Gastrocnemius medialis (tissue), 4 donors: ENCODE measurements around the gene CAMTA1. TPM values are rescaled to one million over a fixed set of nuclear protein-coding genes. Genes with fewer than 3 reads are reported as not detected.

Source experiments
- ATAC-seq, 2 donors: fragments of 150-250 bp; one replicate each; pipeline ENCODE4 v1.9.1; 2016
- DNase-seq, 2 donors: peaks; one replicate each; pipeline ENCODE4 v3.0.0-alpha.2; 2019
- H3K27ac ChIP-seq, 4 donors: fragments of 200-600 bp; sonication (generic); 1 replicate in 1 of 4; 2 replicates in 3 of 4; pipeline ENCODE4 v1.5.1; 2016 to 2018; ENCODE audit warnings: mild to moderate bottlenecking in 2 of 4, moderate library complexity in 1 of 4
- H3K27me3 ChIP-seq, 3 donors: fragments of 200-600 bp; sonication (generic) in 2 of 3; 1 replicate in 1 of 3; 2 replicates in 2 of 3; pipeline versions ENCODE4 v1.5.1 to v1.6.0; 2016 to 2019; ENCODE audit warnings: mild to moderate bottlenecking in 1 of 3, moderate library complexity in 1 of 3
- H3K36me3 ChIP-seq, 2 donors: fragments of 200-600 bp; sonication (generic) in 1 of 2; one replicate each; pipeline ENCODE4 v1.5.1; 2017 to 2018
- H3K4me1 ChIP-seq, 2 donors: fragments of 200-600 bp; sonication (generic) in 1 of 2; one replicate each; pipeline ENCODE4 v1.5.1; 2016 to 2017; ENCODE audit warnings: mild to moderate bottlenecking in 2 of 2
- H3K4me3 ChIP-seq, 4 donors: fragments of 200-600 bp; sonication (generic) in 3 of 4; 1 replicate in 1 of 4; 2 replicates in 3 of 4; pipeline ENCODE4 v1.5.1; 2016 to 2019; ENCODE audit warnings: mild to moderate bottlenecking in 2 of 4
- H3K9me3 ChIP-seq, 3 donors: fragments of 200-600 bp; sonication (generic) in 2 of 3; 1 replicate in 1 of 3; 2 replicates in 2 of 3; pipeline ENCODE4 v1.5.1; 2016 to 2019
- POLR2A ChIP-seq, 2 donors: fragments of 450-650 bp; IDR thresholded peaks; one replicate each; pipeline ENCODE4 v1.6.1; 2017; ENCODE audit warnings: antibody characterized with exemption in 2 of 2, mild to moderate bottlenecking in 2 of 2, moderate library complexity in 2 of 2
- in situ Hi-C, 4 donors: fragments of 200-750 bp; cut with MboI; loops; one replicate each; pipeline versions ENCODE4 v1.15.0 to v1.8.0; 2017; ENCODE audit warnings: low sequenced_read_pairs in 4 of 4
- intact Hi-C: fragments of 100-400 bp; cut with DNase I; formaldehyde crosslinking; loops from one replicate; pipeline ENCODE4 v1.15.1; 2023; ENCODE audit warnings: low total_unique reads
- total RNA-seq, 4 donors: library from RNA; depleted of rRNA; stranded (reverse); fragments of >200 nt; gene quantifications; one replicate each; pipeline versions ENCODE4 v1.1.0 to v1.2.3, GENCODE V29; 2016
- TF ChIP-seq, protein P1 (sequence below), 5 experiments: fragments of 450-650 bp in 3 of 5; fragments of 200-600 bp in 2 of 5; sonication (generic) in 2 of 5; IDR thresholded peaks in 4 of 5; conservative IDR thresholded peaks in 1 of 5; 1 replicate in 4 of 5; 2 replicates in 1 of 5; pipeline ENCODE4 v1.5.1; 2016 to 2019; ENCODE audit warnings: antibody characterized with exemption in 5 of 5, mild to moderate bottlenecking in 3 of 5, moderate library complexity in 3 of 5

The CAMTA1 gene
- total RNA-seq, 4 donors from 2014 or later: 60.5 to 113 (median 70.4) TPM

DNA sequence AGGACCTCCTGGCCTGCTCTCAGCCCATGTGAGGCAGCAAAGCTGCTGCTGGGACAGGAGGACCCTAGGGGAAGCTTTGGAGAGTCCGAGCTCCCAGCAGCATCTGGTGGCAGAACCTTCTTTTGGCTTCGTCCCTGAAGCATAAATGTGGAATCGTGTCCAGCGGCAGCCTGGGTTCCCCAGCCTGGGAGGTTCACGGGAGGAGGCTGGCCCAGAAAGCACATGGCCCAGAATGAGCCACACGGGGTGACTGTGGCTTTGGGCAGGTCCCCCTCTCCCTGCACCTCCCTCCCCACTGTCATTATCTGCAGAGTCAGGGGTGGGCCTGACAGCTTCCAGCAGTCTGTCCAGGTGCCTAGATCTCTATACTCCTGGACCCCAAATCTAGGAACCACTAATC is 667.8 kb downstream of the CAMTA1 start:
- DNase-seq (no peak), ATAC-seq (no peak)
- no peaks in the 10 kb centered on the region for H3K36me3 ChIP-seq
- H3K9me3 ChIP-seq: no peaks in the 10 kb centered on the region
- H3K27me3 ChIP-seq: no peaks in the 10 kb centered on the region
- H3K4me3 ChIP-seq: no peak overlapping the region
- no peak overlapping the region for H3K27ac ChIP-seq
- in situ Hi-C loops (no loop called here), intact Hi-C loops (no loop called here)
- H3K4me1 ChIP-seq: peaks cover 0 to 6% of the 10 kb centered on the region in 2 donors
- TF ChIP-seq, protein P1, sequence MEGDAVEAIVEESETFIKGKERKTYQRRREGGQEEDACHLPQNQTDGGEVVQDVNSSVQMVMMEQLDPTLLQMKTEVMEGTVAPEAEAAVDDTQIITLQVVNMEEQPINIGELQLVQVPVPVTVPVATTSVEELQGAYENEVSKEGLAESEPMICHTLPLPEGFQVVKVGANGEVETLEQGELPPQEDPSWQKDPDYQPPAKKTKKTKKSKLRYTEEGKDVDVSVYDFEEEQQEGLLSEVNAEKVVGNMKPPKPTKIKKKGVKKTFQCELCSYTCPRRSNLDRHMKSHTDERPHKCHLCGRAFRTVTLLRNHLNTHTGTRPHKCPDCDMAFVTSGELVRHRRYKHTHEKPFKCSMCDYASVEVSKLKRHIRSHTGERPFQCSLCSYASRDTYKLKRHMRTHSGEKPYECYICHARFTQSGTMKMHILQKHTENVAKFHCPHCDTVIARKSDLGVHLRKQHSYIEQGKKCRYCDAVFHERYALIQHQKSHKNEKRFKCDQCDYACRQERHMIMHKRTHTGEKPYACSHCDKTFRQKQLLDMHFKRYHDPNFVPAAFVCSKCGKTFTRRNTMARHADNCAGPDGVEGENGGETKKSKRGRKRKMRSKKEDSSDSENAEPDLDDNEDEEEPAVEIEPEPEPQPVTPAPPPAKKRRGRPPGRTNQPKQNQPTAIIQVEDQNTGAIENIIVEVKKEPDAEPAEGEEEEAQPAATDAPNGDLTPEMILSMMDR (IDR thresholded peaks at IDR 0.05 in 4 of 5, conservative IDR thresholded peaks at IDR 0.05 in 1 of 5): no peak
- no peak for TF ChIP-seq POLR2A (IDR thresholded peaks at IDR 0.05)

- DNase-seq: no peak
- no peak for ATAC-seq
- intact Hi-C loops: no loop called here
- H3K4me3 ChIP-seq: no peak overlapping the region
- no peaks in the 10 kb centered on the region for H3K36me3 ChIP-seq
- H3K4me1 ChIP-seq: peaks cover 0 to 6% of the 10 kb centered on the region in 2 donors
- in situ Hi-C loops: no loop called here
- TF ChIP-seq, protein P1 (IDR thresholded peaks at IDR 0.05 in 4 of 5, conservative IDR thresholded peaks at IDR 0.05 in 1 of 5): peak in 2 of 5 experiments; percentile 27 to 28
- no peak for TF ChIP-seq POLR2A (IDR thresholded peaks at IDR 0.05)
- H3K27ac ChIP-seq: no peak overlapping the region
- H3K9me3 ChIP-seq: no peaks in the 10 kb centered on the region
- H3K27me3 ChIP-seq: no peaks in the 10 kb centered on the region
These were observed 669.0 kb downstream of the CAMTA1 start for GRCh38 chr1:7454052-7454815.

DNA sequence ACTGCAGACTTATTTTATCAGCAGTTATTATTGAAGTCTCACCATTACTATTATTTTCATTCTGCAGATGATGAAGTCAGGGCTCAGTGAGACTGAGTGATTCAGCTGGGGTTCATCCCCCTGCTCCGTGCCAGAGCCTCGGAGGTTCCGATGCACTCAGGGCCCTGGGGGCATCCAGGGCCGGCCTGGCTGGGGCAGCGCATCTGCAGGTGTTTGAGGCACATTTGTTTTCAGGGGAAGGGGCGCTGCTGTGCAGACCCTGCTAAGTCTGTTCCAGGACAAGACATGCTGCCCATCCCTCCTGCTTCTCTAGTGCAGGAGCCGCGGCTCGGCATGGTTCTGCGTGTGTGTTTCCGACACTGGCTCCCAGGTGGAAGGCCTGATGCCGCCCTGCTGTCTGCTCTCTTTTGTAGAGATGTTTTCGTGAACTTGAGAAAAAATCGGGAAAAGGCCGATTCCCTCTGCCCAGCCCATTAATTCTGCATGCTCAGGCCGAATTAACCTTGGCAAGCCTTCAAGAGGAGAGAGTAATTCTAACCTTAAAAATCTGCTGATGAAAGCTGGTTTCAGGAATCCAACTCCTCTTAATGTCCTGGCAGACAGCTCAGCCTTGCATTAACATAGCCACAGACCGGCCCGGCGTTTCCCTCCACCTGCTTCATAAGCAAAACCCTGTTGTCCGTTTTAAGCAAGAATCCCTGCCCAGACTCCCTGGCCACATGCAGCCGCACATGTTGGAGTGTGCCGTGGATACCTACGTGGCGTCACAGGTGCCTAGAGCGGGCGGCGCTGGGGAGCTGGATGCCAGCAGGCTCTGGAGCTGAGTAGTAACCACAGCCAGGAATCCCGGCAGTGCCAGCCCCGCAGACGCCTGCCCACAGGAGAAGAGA is 669.9 kb downstream of the CAMTA1 start:
- no peaks in the 10 kb centered on the region for H3K36me3 ChIP-seq
- peak overlapping the region in 1 of 4 donors; percentile 40 for H3K4me3 ChIP-seq
- intact Hi-C loops (no loop called here), in situ Hi-C loops (no loop called here)
- ATAC-seq (peak; percentile 63 to 67), DNase-seq (peak; percentile 24 to 29)
- no peaks in the 10 kb centered on the region for H3K27me3 ChIP-seq
- TF ChIP-seq, protein P1 (IDR thresholded peaks at IDR 0.05 in 4 of 5, conservative IDR thresholded peaks at IDR 0.05 in 1 of 5): no peak
- TF ChIP-seq POLR2A (IDR thresholded peaks at IDR 0.05): no peak
- peaks cover 0 to 6% of the 10 kb centered on the region in 2 donors for H3K4me1 ChIP-seq
- H3K9me3 ChIP-seq: no peaks in the 10 kb centered on the region
- peak overlapping the region in 1 of 4 donors; percentile 8 for H3K27ac ChIP-seq

DNA sequence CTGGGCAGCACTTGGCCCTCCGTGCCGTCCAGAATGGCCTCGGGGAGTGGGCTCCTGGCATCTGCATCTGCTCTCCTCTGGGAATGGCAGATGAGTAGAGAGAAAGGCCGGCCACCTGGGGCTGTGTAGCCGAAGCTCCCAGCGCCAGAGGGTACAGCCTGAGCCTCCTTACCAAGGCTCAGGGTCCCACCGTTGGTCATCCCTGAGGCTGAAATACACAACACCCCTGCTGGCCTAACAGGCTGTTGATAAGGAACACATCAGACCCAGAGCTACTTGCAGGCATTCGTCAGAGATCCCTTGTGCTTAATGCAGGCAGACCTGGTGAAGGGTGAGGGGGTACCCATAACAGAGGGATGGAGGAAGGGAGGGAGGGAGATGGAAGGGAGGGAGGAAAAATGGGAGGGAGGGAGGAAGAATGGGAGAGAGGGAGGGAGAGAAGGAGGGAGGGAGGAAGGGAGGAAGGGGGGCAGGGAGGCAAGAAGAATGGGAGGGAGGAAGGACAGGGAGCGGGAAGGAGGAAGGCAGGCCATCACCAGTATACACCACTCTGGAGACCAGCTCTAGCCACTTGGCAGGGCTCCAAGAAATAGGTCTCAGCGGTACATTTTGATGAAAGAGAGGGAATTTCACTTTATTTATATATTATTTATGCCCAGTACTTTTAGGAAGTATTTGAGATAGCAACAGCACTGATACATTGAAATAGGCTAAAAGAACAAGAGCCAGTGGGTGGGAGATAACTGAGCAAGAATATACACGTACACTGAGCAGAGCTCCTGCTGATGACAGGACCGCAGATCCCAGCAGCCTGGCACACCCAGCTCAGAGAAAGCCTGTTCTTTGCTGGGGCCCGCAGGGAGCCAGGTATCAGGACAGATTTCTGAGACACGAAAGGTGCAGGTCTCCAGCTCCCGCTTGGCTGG is 670.8 kb downstream of the CAMTA1 start:
- in situ Hi-C loops (no loop called here), intact Hi-C loops (no loop called here)
- TF ChIP-seq POLR2A (IDR thresholded peaks at IDR 0.05): no peak
- TF ChIP-seq, protein P1 (IDR thresholded peaks at IDR 0.05 in 4 of 5, conservative IDR thresholded peaks at IDR 0.05 in 1 of 5): no peak
- peak in 1 of 2 donors; percentile 22 for ATAC-seq
- no peaks in the 10 kb centered on the region for H3K9me3 ChIP-seq
- H3K36me3 ChIP-seq: no peaks in the 10 kb centered on the region
- peak overlapping the region in 1 of 4 donors; percentile 40 for H3K4me3 ChIP-seq
- peaks cover 0 to 6% of the 10 kb centered on the region in 2 donors for H3K4me1 ChIP-seq
- no peaks in the 10 kb centered on the region for H3K27me3 ChIP-seq
- DNase-seq: no peak
- H3K27ac ChIP-seq: peak overlapping the region in 1 of 4 donors; percentile 8
